A673 (cell line): ENCODE measurements around the gene GCN1.

Experiments
- CTCF ChIP-seq: fragments of 300-800, 200-600 bp; sonication (generic); conservative IDR thresholded peaks from 2 replicates; pipeline ENCODE4 v1.5.1; 2017; ENCODE audit warnings: low read depth, mild to moderate bottlenecking, antibody characterized with exemption, low read length, moderate library complexity, mixed read lengths
- EZH2 ChIP-seq: fragments of 200-600 bp; sonication (generic); IDR thresholded peaks from 2 replicates; pipeline ENCODE4 v1.6.1; 2017; ENCODE audit warnings: borderline replicate concordance, low read depth, mild to moderate bottlenecking, mixed read lengths, antibody characterized with exemption, low read length; ENCODE audit not compliant: poor library complexity, severe bottlenecking

- TF ChIP-seq CTCF, result no peak
- no peak for TF ChIP-seq EZH2
Observed at GRCh38 chr12:120190985-120191480, 3.5 kb downstream of the GCN1 start.
